Kidney (tissue), 14 donors: ENCODE data around the gene GRAMD1A. TPM values are rescaled to one million over a fixed set of nuclear protein-coding genes. Genes with fewer than 3 reads are reported as not detected.

Experiments
- DNase-seq, 5 donors: peaks; one replicate each; pipeline ENCODE4 v3.0.0-alpha.2; 2013 to 2020
- FAIRE-seq: peaks from 2 replicates; lab custom pipeline; 2012; peaks lifted over from hg19 to GRCh38; lab: Jason Lieb, UNC
- H3K27ac ChIP-seq, 2 donors: one replicate each; pipeline ENCODE4 v1.7.0; 2013; ENCODE audit warnings: low read depth in 2 of 2, low read length in 2 of 2, inconsistent platforms in 1 of 2
- H3K27me3 ChIP-seq: one replicate; pipeline ENCODE4 v1.7.1; 2013; ENCODE audit warnings: low read length, inconsistent platforms; ENCODE audit not compliant: control insufficient read depth, insufficient read depth
- H3K36me3 ChIP-seq, 3 donors: one replicate each; pipeline versions ENCODE4 v1.7.0 to v1.7.1; 2013; ENCODE audit warnings: low read length in 3 of 3, control low read depth in 1 of 3, inconsistent platforms in 1 of 3; ENCODE audit not compliant: insufficient read depth in 3 of 3, control insufficient read depth in 2 of 3
- H3K4me1 ChIP-seq, 3 donors: one replicate each; pipeline versions ENCODE4 v1.7.0 to v1.7.1; 2013; ENCODE audit warnings: low read length in 3 of 3, inconsistent platforms in 1 of 3, low read depth in 1 of 3; ENCODE audit not compliant: control insufficient read depth in 2 of 3, insufficient read depth in 2 of 3
- H3K4me3 ChIP-seq, 3 donors: one replicate each; pipeline versions ENCODE4 v1.7.0 to v1.8.1; 2013; ENCODE audit warnings: low read length in 3 of 3, control low read depth in 1 of 3, inconsistent platforms in 1 of 3
- H3K9ac ChIP-seq, 3 donors: one replicate each; pipeline versions ENCODE4 v1.7.0 to v1.7.1; 2013; ENCODE audit warnings: low read length in 3 of 3, control low read depth in 1 of 3, inconsistent platforms in 1 of 3
- H3K9me3 ChIP-seq, 3 donors: one replicate each; pipeline versions ENCODE4 v1.7.0 to v1.7.1; 2013; ENCODE audit warnings: low read length in 3 of 3, control low read depth in 1 of 3, inconsistent platforms in 1 of 3; ENCODE audit not compliant: control insufficient read depth in 2 of 3, insufficient read depth in 1 of 3
- CTCF ChIP-seq: IDR thresholded peaks from 3 replicates; pipeline ENCODE4 v1.5.1; 2012; ENCODE audit warnings: mild to moderate bottlenecking, moderate library complexity, borderline replicate concordance; ENCODE audit not compliant: insufficient read depth; ENCODE audit errors: extremely low read depth
- intact Hi-C: fragments of 100-400 bp; cut with DNase I; formaldehyde crosslinking; loops from one replicate; pipeline ENCODE4 v1.11.1; 2022
- polyA plus RNA-seq: library from polyadenylated mRNA; stranded (reverse); fragments of 350-450 nt; fragmentation: Illumina TruSeq; extraction: RNeasy Lipid Tissue Mini Kit (QIAGEN cat#74804); gene quantifications from one replicate; pipeline ENCODE4 v1.2.3, GENCODE V29; 2014; ENCODE audit warnings: low read depth, low replicate concordance; ENCODE audit not compliant: insufficient read depth
- total RNA-seq: library from RNA; stranded (reverse); fragmentation: NEBNext Ultra II Directional; extraction: Animal tissue kit (Norgen Biotek cat#: 25700); gene quantifications from one replicate; pipeline ENCODE4 v1.2.1, GENCODE V29; 2021
- donor health status: control.
- donor health status: control.
- donor health status: control.
- donor health status: control.
- donor health status: control.
- donor health status: DM: yes; HTN: yes; CAD: no.
- donor health status: Normal renal cell carcinoma (clear cell type).

Gene GRAMD1A
- total and polyA plus RNA-seq, 2 donors from 2014 or later = 29.8 to 87.3 TPM

- H3K9ac ChIP-seq = no peak overlapping the region
- FAIRE-seq (no peak), DNase-seq (no peak)
- H3K4me3 ChIP-seq = no peak overlapping the region
- H3K4me1 ChIP-seq = peaks cover 0 to 2% (median 0%) of the 10 kb centered on the region in 3 donors
- H3K36me3 ChIP-seq = peaks cover 2 to 21% (median 13%) of the 10 kb centered on the region in 3 donors
- no peaks in the 10 kb centered on the region for H3K9me3 ChIP-seq
- intact Hi-C loops = no loop called here
- TF ChIP-seq CTCF = no peak
- H3K27ac ChIP-seq = no peak overlapping the region
- no peaks in the 10 kb centered on the region for H3K27me3 ChIP-seq
Measured at GRCh38 chr19:35025969-35026368, 25.8 kb downstream of the GRAMD1A start.

- Histone ChIP-seq H3K27me3 (no peaks in the 10 kb centered on the region), H3K9ac (no peak overlapping the region), H3K27ac (no peak overlapping the region), H3K9me3 (no peaks in the 10 kb centered on the region), H3K36me3 (peaks cover 2 to 19% (median 13%) of the 10 kb centered on the region in 3 donors), H3K4me3 (no peak overlapping the region), H3K4me1 (peaks cover 0 to 2% (median 0%) of the 10 kb centered on the region in 3 donors)
- TF ChIP-seq CTCF = no peak
- no peak for DNase-seq
- intact Hi-C loops = no loop called here
- no peak for FAIRE-seq
Measured at GRCh38 chr19:35026418-35026817, 26.3 kb downstream of the GRAMD1A start.

GRCh38 chr19:35027009-35027408 lies 26.9 kb downstream of the GRAMD1A start:
- intact Hi-C loops = no loop called here
- FAIRE-seq = no peak
- Histone ChIP-seq H3K4me3 (no peak overlapping the region), H3K4me1 (peaks cover 0 to 2% (median 0%) of the 10 kb centered on the region in 3 donors), H3K36me3 (peaks cover 2 to 19% (median 13%) of the 10 kb centered on the region in 3 donors), H3K27me3 (no peaks in the 10 kb centered on the region), H3K9me3 (no peaks in the 10 kb centered on the region), H3K9ac (no peak overlapping the region), H3K27ac (no peak overlapping the region)
- no peak for DNase-seq
- TF ChIP-seq CTCF = no peak
